Articular chondrocyte of knee joint (primary cell): Measurements from ENCODE around the gene CENPW. TPM values are rescaled to one million over a fixed set of nuclear protein-coding genes. Genes with fewer than 3 reads are reported as not detected.

Source experiments
- total RNA-seq: library from RNA; depleted of rRNA; stranded (reverse); fragments of >200 nt; gene quantifications from 2 replicates; pipeline ENCODE4 v1.2.3, GENCODE V29; 2012

Gene CENPW
- total RNA-seq, result 9.1 and 11.3 TPM in 2 replicates

GRCh38 chr6:126339796-126340609 is at the start of gene CENPW:
TSS of gene CENPW (plus strand) at chr6:126340115. CDS start at chr6:126340274, 159 bp downstream.

